NCI-H1694 (cell line): Measurements from ENCODE around the gene SLC35A4.
"Not testable (repeated sequence)": the region's sequence is repeated elsewhere in the genome, so short reads cannot be mapped to it uniquely, and the experiment has no call there.

ENCODE experiments used
- DNase-seq: peaks from one replicate; lab custom pipeline; 2025; lab: John Stamatoyannopoulos, UW

The SLC35A4 gene

GRCh38 chr5:140590861-140591260 lies 26.2 kb downstream of the SLC35A4 start:
- DNase-seq = no peak

DNA sequence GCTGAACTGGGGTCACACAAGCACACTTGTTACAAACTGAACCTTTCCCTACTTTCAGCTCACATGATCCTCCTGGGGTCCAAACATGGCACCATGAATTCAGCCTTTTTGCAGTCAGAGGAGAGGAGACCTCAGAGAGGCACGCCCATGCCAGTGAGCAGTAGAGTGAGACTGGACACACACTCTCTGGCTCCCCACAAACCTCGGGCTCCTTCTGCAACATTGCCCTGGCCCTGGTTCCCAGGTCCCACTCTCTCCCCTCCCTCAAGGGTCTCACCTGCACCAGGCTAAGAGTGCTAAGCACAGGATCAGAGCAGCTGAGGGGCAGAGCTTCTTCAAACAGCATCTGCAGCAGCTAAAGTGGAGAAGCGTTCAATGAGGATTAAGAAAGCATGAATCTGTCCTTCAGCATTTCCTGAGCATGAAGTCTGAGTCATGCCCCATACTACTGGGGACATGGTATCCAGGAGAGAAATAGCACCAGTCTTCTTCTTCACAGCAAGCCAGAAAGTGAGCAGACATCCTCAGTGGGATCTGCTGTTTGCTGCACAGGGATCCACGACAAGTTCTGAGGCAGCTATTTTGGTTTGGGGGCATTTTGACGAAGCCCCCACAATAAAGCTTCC lies 27.2 kb downstream of the SLC35A4 start:
- no peak for DNase-seq

DNA sequence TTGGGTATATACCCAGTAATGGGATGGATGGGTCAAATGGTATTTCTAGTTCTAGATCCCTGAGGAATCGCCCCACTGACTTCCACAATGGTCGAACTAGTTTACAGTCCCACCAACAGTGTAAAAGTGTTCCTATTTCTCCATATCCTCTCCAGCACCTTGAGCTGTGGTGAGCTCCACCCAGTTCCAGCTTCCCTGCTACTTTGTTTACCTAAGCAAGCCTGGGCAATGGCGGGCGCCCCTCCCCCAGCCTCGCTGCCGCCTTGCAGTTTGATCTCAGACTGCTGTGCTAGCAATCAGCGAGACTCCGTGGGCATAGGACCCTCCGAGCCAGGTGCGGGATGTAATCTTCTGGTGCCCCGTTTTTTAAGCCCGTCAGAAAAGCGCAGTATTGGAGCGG lies 28.4 kb downstream of the SLC35A4 start:
- DNase-seq = not testable (repeated sequence)

DNA sequence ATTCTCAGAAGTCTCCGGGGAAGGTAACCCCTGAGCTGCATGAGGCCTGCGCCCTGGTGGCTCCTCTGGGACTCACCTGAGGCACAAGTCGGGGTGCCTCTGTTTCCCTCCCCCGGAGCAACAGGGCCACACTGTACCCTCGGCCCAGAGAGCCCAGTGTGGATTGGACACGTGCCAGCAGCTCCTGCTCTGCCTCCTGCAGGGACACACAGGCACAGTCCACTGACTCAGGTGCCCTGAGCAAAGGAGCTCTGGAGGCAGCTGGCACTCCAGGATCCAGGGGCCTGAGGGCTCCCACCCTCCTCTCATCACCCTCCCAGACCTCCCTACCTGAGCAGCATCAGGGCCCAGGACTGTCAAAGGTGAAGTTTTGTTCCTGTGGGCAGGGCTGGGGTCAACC lies 29.5 kb downstream of the SLC35A4 start:
- DNase-seq = no peak

GRCh38 chr5:140595538-140596300 lies 31.1 kb downstream of the SLC35A4 start:
- no peak for DNase-seq

GRCh38 chr5:140596321-140596741 lies 31.7 kb downstream of the SLC35A4 start:
- no peak for DNase-seq

- DNase-seq = no peak
Observed at GRCh38 chr5:140598836-140599235, 34.2 kb downstream of the SLC35A4 start.

DNA sequence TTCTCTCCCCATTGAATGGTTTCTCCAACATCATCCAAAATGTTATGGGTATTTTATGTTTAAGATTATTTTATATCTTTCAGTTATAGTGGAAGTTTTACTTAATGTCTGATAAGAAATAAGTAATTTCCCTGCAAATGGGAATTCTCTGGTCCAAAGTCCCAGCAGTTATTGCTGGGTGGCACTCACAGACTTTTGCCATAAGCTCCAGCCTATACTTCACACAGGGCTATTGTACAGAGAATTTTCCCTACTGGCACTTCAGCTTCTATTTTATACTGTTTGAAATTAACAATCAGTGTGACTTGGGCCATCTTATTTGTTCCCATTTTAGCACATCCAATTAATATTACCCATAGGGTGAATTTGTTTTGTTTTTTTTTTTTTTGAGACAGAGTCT lies 35.5 kb downstream of the SLC35A4 start:
- no peak for DNase-seq

DNA sequence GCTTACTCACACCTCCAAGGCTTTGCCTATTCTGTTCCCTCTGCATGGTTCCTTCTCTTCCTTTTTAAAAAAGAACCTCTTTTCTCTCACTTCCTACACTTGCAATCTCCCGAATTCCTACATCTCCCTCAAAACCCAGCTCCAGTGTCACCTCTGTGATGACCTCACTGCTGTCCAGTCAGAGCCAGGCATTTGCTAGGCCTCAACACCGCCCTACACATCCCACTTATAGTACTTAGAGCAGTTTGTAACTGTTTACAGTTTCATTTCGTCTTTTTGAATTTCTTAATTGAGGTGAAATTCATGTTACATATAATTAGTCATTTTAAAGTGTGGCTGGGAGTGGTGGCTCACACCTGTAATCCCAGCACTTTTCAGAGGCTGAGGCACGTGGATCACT lies 37.5 kb downstream of the SLC35A4 start:
- DNase-seq = no peak

DNA sequence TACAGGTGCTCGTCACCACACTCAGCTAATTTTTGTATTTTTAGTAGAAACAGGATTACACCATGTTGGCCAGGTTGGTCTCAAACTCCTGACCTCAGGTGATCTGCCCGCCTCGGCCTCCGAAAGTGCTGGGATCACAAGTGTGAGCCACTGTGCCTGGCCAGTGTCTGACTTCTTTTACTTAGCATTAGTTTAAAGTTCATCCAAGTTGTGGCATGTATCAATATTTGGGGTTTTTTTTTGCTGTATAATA lies 38.7 kb downstream of the SLC35A4 start:
- DNase-seq = not testable (repeated sequence)

- DNase-seq = no peak
Observed at GRCh38 chr5:140603734-140604133, 39.1 kb downstream of the SLC35A4 start.

- no peak for DNase-seq
Observed at GRCh38 chr5:140605879-140606278, 41.3 kb downstream of the SLC35A4 start.

GRCh38 chr5:140607031-140607430 lies 42.4 kb downstream of the SLC35A4 start:
- no peak for DNase-seq

- no peak for DNase-seq
Observed at GRCh38 chr5:140608722-140609121, 44.1 kb downstream of the SLC35A4 start.

- no peak for DNase-seq
Observed at GRCh38 chr5:140609126-140609525, 44.5 kb downstream of the SLC35A4 start.

- no peak for DNase-seq
Observed at GRCh38 chr5:140611020-140611521, 46.4 kb downstream of the SLC35A4 start.
